ENCODE measurements around the gene RSAD2.

The RSAD2 gene

GRCh38 chr2:6911721-6912120 lies 34.1 kb downstream of the RSAD2 start:
- no peak overlapping the region for H2AFZ ChIP-seq (ENCODE audit: low read length)
- H3K9me2 ChIP-seq (replicated peaks; ENCODE audit: insufficient read depth, low read length), result no peaks in the 10 kb centered on the region
- TF ChIP-seq EZH2phosphoT487 (IDR thresholded peaks at IDR 0.05; ENCODE audit: low read length) (no peak), CTCF (IDR thresholded peaks at IDR 0.05; ENCODE audit: low read length) (no peak), EZH2 (optimal IDR thresholded peaks at IDR 0.05; ENCODE audit: low read depth, low read length) (no peak)
- H3K4me3 ChIP-seq (ENCODE audit: low read length), result no peak overlapping the region
- H3K9me3 ChIP-seq (replicated peaks; ENCODE audit: insufficient read depth, low read length), result no peaks in the 10 kb centered on the region
- peaks cover 4% of the 10 kb centered on the region; the same call in 1 of the 2 replicates for H3F3A ChIP-seq (ENCODE audit: insufficient read depth, low read length)
- peaks cover 23% of the 10 kb centered on the region; the same call in 1 of the 2 replicates for H3K27me3 ChIP-seq (replicated peaks; ENCODE audit: insufficient read depth, low read length)
- H3K4me2 ChIP-seq (ENCODE audit: low read depth, low read length), result no peak overlapping the region
- no peak for DNase-seq
- no peaks in the 10 kb centered on the region for H3K36me3 ChIP-seq (replicated peaks; ENCODE audit: insufficient read depth, low read length)
- H4K20me1 ChIP-seq (ENCODE audit: insufficient read depth, low read length), result no peaks in the 10 kb centered on the region
- H3K79me2 ChIP-seq (ENCODE audit: low read length), result no peaks in the 10 kb centered on the region
- no peak overlapping the region for H3K9ac ChIP-seq (ENCODE audit: low read length)
- no peak overlapping the region for H3K27ac ChIP-seq (ENCODE audit: low read length)
- H3K4me1 ChIP-seq (ENCODE audit: low read length), result peaks cover 17% of the 10 kb centered on the region

- Histone ChIP-seq H3K79me2 (ENCODE audit: low read length) (no peaks in the 10 kb centered on the region), H3K36me3 (replicated peaks; ENCODE audit: insufficient read depth, low read length) (no peaks in the 10 kb centered on the region), H3K9me3 (replicated peaks; ENCODE audit: insufficient read depth, low read length) (no peaks in the 10 kb centered on the region), H4K20me1 (ENCODE audit: insufficient read depth, low read length) (no peaks in the 10 kb centered on the region), H3K4me3 (ENCODE audit: low read length) (no peak overlapping the region), H3F3A (ENCODE audit: insufficient read depth, low read length) (peaks cover 4% of the 10 kb centered on the region; the same call in 1 of the 2 replicates), H3K9me2 (replicated peaks; ENCODE audit: insufficient read depth, low read length) (no peaks in the 10 kb centered on the region), H3K9ac (ENCODE audit: low read length) (no peak overlapping the region), H3K4me2 (ENCODE audit: low read depth, low read length) (no peak overlapping the region), H3K27me3 (replicated peaks; ENCODE audit: insufficient read depth, low read length) (peaks cover 21% of the 10 kb centered on the region; the same call in 1 of the 2 replicates), H3K4me1 (ENCODE audit: low read length) (peaks cover 17% of the 10 kb centered on the region), H3K27ac (ENCODE audit: low read length) (no peak overlapping the region), H2AFZ (ENCODE audit: low read length) (no peak overlapping the region)
- TF ChIP-seq CTCF (IDR thresholded peaks at IDR 0.05; ENCODE audit: low read length) (no peak), EZH2 (optimal IDR thresholded peaks at IDR 0.05; ENCODE audit: low read depth, low read length) (no peak), EZH2phosphoT487 (IDR thresholded peaks at IDR 0.05; ENCODE audit: low read length) (no peak)
- DNase-seq, result no peak
These were observed 36.0 kb downstream of the RSAD2 start for GRCh38 chr2:6913415-6914157.

GRCh38 chr2:6914828-6915227 lies 37.3 kb downstream of the RSAD2 start:
- no peaks in the 10 kb centered on the region for H3K79me2 ChIP-seq (ENCODE audit: low read length)
- H3K9ac ChIP-seq (ENCODE audit: low read length), result no peak overlapping the region
- H3K9me3 ChIP-seq (replicated peaks; ENCODE audit: insufficient read depth, low read length), result no peaks in the 10 kb centered on the region
- no peak for TF ChIP-seq CTCF (IDR thresholded peaks at IDR 0.05; ENCODE audit: low read length)
- TF ChIP-seq EZH2 (optimal IDR thresholded peaks at IDR 0.05; ENCODE audit: low read depth, low read length), result no peak
- no peak for TF ChIP-seq EZH2phosphoT487 (IDR thresholded peaks at IDR 0.05; ENCODE audit: low read length)
- no peak overlapping the region for H3K27ac ChIP-seq (ENCODE audit: low read length)
- no peaks in the 10 kb centered on the region for H3K36me3 ChIP-seq (replicated peaks; ENCODE audit: insufficient read depth, low read length)
- H3F3A ChIP-seq (ENCODE audit: insufficient read depth, low read length), result no peaks in the 10 kb centered on the region
- H3K9me2 ChIP-seq (replicated peaks; ENCODE audit: insufficient read depth, low read length), result no peaks in the 10 kb centered on the region
- no peak for DNase-seq
- no peaks in the 10 kb centered on the region for H4K20me1 ChIP-seq (ENCODE audit: insufficient read depth, low read length)
- no peak overlapping the region for H3K4me2 ChIP-seq (ENCODE audit: low read depth, low read length)
- H3K4me1 ChIP-seq (ENCODE audit: low read length), result peaks cover 10% of the 10 kb centered on the region; the same call in 1 of the 2 replicates
- H3K4me3 ChIP-seq (ENCODE audit: low read length), result no peak overlapping the region
- H3K27me3 ChIP-seq (replicated peaks; ENCODE audit: insufficient read depth, low read length), result peaks cover 21% of the 10 kb centered on the region; the same call in 1 of the 2 replicates
- H2AFZ ChIP-seq (ENCODE audit: low read length), result no peak overlapping the region

Data from MM.1S (cell line).